Measurements from ENCODE around the gene FZR1.

FZR1 gene

GRCh38 chr19:3505598-3506383, at the start of gene FZR1:
Gene FZR1 (plus strand): TSS chr19:3506311. CDS start chr19:3522990, 16,679 bp downstream.
- Mint-ChIP-seq H3K27ac (peak within 1 kb of the TSS; percentile 93), H3K27me3 (no peaks in the 10 kb centered on the region), H3K4me1 (peaks cover 52% of the 10 kb centered on the region), H3K9me3 (no peaks in the 10 kb centered on the region), H3K36me3 (ENCODE audit: low read depth) (peaks cover 8% of the 10 kb centered on the region), H3K4me3 (peak within 1 kb of the TSS; percentile 89)
- ATAC-seq, result peak; percentile 83
- peak; percentile 100 for DNase-seq

GRCh38 chr19:3456925-3457527, 49.1 kb upstream of the FZR1 start:
- Mint-ChIP-seq H3K27me3 (no peaks in the 10 kb centered on the region), H3K36me3 (ENCODE audit: low read depth) (peaks cover 6% of the 10 kb centered on the region), H3K4me1 (no peaks in the 10 kb centered on the region), H3K4me3 (no peak overlapping the region), H3K27ac (no peak overlapping the region), H3K9me3 (no peaks in the 10 kb centered on the region)
- DNase-seq (no peak), ATAC-seq (no peak)

GRCh38 chr19:3457528-3458228, 48.4 kb upstream of the FZR1 start:
- Mint-ChIP-seq H3K36me3 (ENCODE audit: low read depth) (peaks cover 5% of the 10 kb centered on the region), H3K4me3 (no peak overlapping the region), H3K4me1 (no peaks in the 10 kb centered on the region), H3K9me3 (no peaks in the 10 kb centered on the region), H3K27me3 (no peaks in the 10 kb centered on the region), H3K27ac (no peak overlapping the region)
- no peak for DNase-seq
- ATAC-seq, result no peak

- Mint-ChIP-seq H3K27me3 (no peaks in the 10 kb centered on the region), H3K36me3 (ENCODE audit: low read depth) (peaks cover 3% of the 10 kb centered on the region), H3K4me1 (no peaks in the 10 kb centered on the region), H3K9me3 (no peaks in the 10 kb centered on the region), H3K4me3 (no peak overlapping the region), H3K27ac (no peak overlapping the region)
- DNase-seq, result no peak
- no peak for ATAC-seq
These were observed 47.7 kb upstream of the FZR1 start for GRCh38 chr19:3458229-3459088.

GRCh38 chr19:3459089-3459881, 46.8 kb upstream of the FZR1 start:
- no peak overlapping the region for H3K27ac Mint-ChIP-seq

GRCh38 chr19:3459965-3460582, 46.0 kb upstream of the FZR1 start:
- Mint-ChIP-seq H3K4me1 (no peaks in the 10 kb centered on the region), H3K9me3 (no peaks in the 10 kb centered on the region), H3K36me3 (ENCODE audit: low read depth) (peaks cover 3% of the 10 kb centered on the region), H3K27ac (no peak overlapping the region), H3K4me3 (no peak overlapping the region), H3K27me3 (no peaks in the 10 kb centered on the region)
- no peak for ATAC-seq
- DNase-seq, result no peak

More at GRCh38 chr19:3459089-3459881, 46.8 kb upstream of the FZR1 start:
- ATAC-seq (no peak), DNase-seq (no peak)
- Mint-ChIP-seq H3K4me1 (no peaks in the 10 kb centered on the region), H3K9me3 (no peaks in the 10 kb centered on the region), H3K27me3 (no peaks in the 10 kb centered on the region), H3K36me3 (ENCODE audit: low read depth) (peaks cover 3% of the 10 kb centered on the region), H3K4me3 (no peak overlapping the region)

- ATAC-seq (no peak), DNase-seq (no peak)
- Mint-ChIP-seq H3K27me3 (no peaks in the 10 kb centered on the region), H3K9me3 (no peaks in the 10 kb centered on the region), H3K4me3 (no peak overlapping the region), H3K36me3 (ENCODE audit: low read depth) (peaks cover 6% of the 10 kb centered on the region), H3K27ac (no peak overlapping the region), H3K4me1 (no peaks in the 10 kb centered on the region)
These were observed 43.0 kb upstream of the FZR1 start for GRCh38 chr19:3462991-3463713.

- ATAC-seq, result no peak
- peaks cover 6% of the 10 kb centered on the region for H3K36me3 Mint-ChIP-seq (ENCODE audit: low read depth)
- H3K27ac Mint-ChIP-seq, result no peak overlapping the region
- DNase-seq, result no peak
- H3K4me3 Mint-ChIP-seq, result no peak overlapping the region
- no peaks in the 10 kb centered on the region for H3K9me3 Mint-ChIP-seq
- no peaks in the 10 kb centered on the region for H3K4me1 Mint-ChIP-seq
- no peaks in the 10 kb centered on the region for H3K27me3 Mint-ChIP-seq
These were observed 42.2 kb upstream of the FZR1 start for GRCh38 chr19:3463714-3464586.

- H3K4me1 Mint-ChIP-seq, result no peaks in the 10 kb centered on the region
- H3K4me3 Mint-ChIP-seq, result no peak overlapping the region
- H3K36me3 Mint-ChIP-seq (ENCODE audit: low read depth), result peaks cover 6% of the 10 kb centered on the region
- DNase-seq, result no peak
- H3K9me3 Mint-ChIP-seq, result no peaks in the 10 kb centered on the region
- no peak overlapping the region for H3K27ac Mint-ChIP-seq
- no peak for ATAC-seq
- H3K27me3 Mint-ChIP-seq, result no peaks in the 10 kb centered on the region
These were observed 41.4 kb upstream of the FZR1 start for GRCh38 chr19:3464587-3465235.

- no peaks in the 10 kb centered on the region for H3K9me3 Mint-ChIP-seq
- no peaks in the 10 kb centered on the region for H3K4me1 Mint-ChIP-seq
- H3K4me3 Mint-ChIP-seq, result no peak overlapping the region
- ATAC-seq, result no peak
- peaks cover 6% of the 10 kb centered on the region for H3K36me3 Mint-ChIP-seq (ENCODE audit: low read depth)
- H3K27ac Mint-ChIP-seq, result no peak overlapping the region
- no peak for DNase-seq
- H3K27me3 Mint-ChIP-seq, result no peaks in the 10 kb centered on the region
These were observed 40.6 kb upstream of the FZR1 start for GRCh38 chr19:3465552-3465951.

- no peaks in the 10 kb centered on the region for H3K27me3 Mint-ChIP-seq
- H3K4me3 Mint-ChIP-seq, result no peak overlapping the region
- ATAC-seq, result no peak
- H3K9me3 Mint-ChIP-seq, result no peaks in the 10 kb centered on the region
- DNase-seq, result no peak
- H3K36me3 Mint-ChIP-seq (ENCODE audit: low read depth), result peaks cover 6% of the 10 kb centered on the region
- no peaks in the 10 kb centered on the region for H3K4me1 Mint-ChIP-seq
- no peak overlapping the region for H3K27ac Mint-ChIP-seq
These were observed 39.5 kb upstream of the FZR1 start for GRCh38 chr19:3466635-3467034.
